ENCODE results near the gene RIPOR2. TPM values are rescaled to one million over a fixed set of nuclear protein-coding genes. Genes with fewer than 3 reads are reported as not detected.

Gene RIPOR2
- polyA plus RNA-seq, 1 donor, result 29.4 TPM

GRCh38 chr6:24874776-24875533 lies 60.8 kb downstream of the RIPOR2 start:
- DNase-seq, result peak; percentile 80

GRCh38 chr6:24874128-24874527 lies 61.6 kb downstream of the RIPOR2 start:
- no peak for DNase-seq

- no peak for DNase-seq
Observed at GRCh38 chr6:24872779-24873178, 63.0 kb downstream of the RIPOR2 start.

GRCh38 chr6:24868765-24869164 lies 67.0 kb downstream of the RIPOR2 start:
- no peak for DNase-seq

- no peak for DNase-seq
Observed at GRCh38 chr6:24867104-24867703, 68.6 kb downstream of the RIPOR2 start.

- no peak for DNase-seq
Observed at GRCh38 chr6:24865161-24865560, 70.6 kb downstream of the RIPOR2 start.

GRCh38 chr6:24864343-24864742 lies 71.4 kb downstream of the RIPOR2 start:
- DNase-seq, result peak; percentile 55

GRCh38 chr6:24861934-24862333 lies 73.8 kb downstream of the RIPOR2 start:
- DNase-seq, result no peak

GRCh38 chr6:24859608-24860200 lies 76.1 kb downstream of the RIPOR2 start:
- no peak for DNase-seq

GRCh38 chr6:24859132-24859531 lies 76.6 kb downstream of the RIPOR2 start:
- DNase-seq, result no peak

GRCh38 chr6:24858177-24858653 lies 77.5 kb downstream of the RIPOR2 start:
- no peak for DNase-seq

- DNase-seq, result no peak
Observed at GRCh38 chr6:24856901-24857670, 78.7 kb downstream of the RIPOR2 start.

- DNase-seq, result no peak
Observed at GRCh38 chr6:24856246-24856599, 79.5 kb downstream of the RIPOR2 start.

GRCh38 chr6:24855395-24856245 lies 80.1 kb downstream of the RIPOR2 start:
- DNase-seq, result peak; percentile 71

GRCh38 chr6:24854077-24854666 lies 81.6 kb downstream of the RIPOR2 start:
- DNase-seq, result no peak

GRCh38 chr6:24851086-24851485 lies 84.7 kb downstream of the RIPOR2 start:
- DNase-seq, result no peak

- no peak for DNase-seq
Observed at GRCh38 chr6:24849713-24850112, 86.0 kb downstream of the RIPOR2 start.

GRCh38 chr6:24848461-24848860 lies 87.3 kb downstream of the RIPOR2 start:
- no peak for DNase-seq

- DNase-seq, result no peak
Observed at GRCh38 chr6:24847402-24847801, 88.4 kb downstream of the RIPOR2 start.

GRCh38 chr6:24845578-24845977 lies 90.2 kb downstream of the RIPOR2 start:
- no peak for DNase-seq

- no peak for DNase-seq
Observed at GRCh38 chr6:24844903-24845302, 90.9 kb downstream of the RIPOR2 start.

GRCh38 chr6:24844061-24844460 lies 91.7 kb downstream of the RIPOR2 start:
- DNase-seq, result no peak

All from hindlimb muscle (tissue), 1 donor.